C4-2B (cell line): ENCODE results near the gene SFRP4.

Source experiments
- ZFX ChIP-seq: fragments of 450-650 bp; IDR thresholded peaks from 2 replicates; pipeline ENCODE4 v1.6.1; 2017
- TF ChIP-seq, protein P1 (sequence below): fragments of 450-650 bp; conservative IDR thresholded peaks from 2 replicates; pipeline ENCODE4 v1.5.1; 2017; ENCODE audit warnings: mild to moderate bottlenecking

DNA sequence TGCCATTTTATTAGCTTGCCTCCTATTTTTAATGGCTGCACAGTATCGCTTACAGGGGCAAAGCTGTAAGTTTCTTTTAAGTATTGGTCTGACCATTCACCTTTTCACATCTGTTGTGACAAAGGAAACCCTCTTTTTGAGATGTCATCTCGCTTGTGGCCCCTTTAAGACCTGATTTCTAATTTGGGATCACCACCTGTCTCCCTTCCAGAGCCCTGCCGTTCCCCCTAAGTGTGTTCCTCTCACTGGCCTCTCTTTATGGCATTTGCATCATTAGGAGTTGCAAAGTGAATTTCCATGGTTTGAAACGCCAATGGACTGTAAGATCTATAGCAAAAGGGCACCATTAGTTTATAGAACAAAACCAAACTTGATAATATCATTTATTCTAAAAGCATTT is 5.3 kb upstream of the SFRP4 start:
- TF ChIP-seq, protein P1, sequence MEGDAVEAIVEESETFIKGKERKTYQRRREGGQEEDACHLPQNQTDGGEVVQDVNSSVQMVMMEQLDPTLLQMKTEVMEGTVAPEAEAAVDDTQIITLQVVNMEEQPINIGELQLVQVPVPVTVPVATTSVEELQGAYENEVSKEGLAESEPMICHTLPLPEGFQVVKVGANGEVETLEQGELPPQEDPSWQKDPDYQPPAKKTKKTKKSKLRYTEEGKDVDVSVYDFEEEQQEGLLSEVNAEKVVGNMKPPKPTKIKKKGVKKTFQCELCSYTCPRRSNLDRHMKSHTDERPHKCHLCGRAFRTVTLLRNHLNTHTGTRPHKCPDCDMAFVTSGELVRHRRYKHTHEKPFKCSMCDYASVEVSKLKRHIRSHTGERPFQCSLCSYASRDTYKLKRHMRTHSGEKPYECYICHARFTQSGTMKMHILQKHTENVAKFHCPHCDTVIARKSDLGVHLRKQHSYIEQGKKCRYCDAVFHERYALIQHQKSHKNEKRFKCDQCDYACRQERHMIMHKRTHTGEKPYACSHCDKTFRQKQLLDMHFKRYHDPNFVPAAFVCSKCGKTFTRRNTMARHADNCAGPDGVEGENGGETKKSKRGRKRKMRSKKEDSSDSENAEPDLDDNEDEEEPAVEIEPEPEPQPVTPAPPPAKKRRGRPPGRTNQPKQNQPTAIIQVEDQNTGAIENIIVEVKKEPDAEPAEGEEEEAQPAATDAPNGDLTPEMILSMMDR: no peak
- TF ChIP-seq ZFX: no peak
